ENCODE measurements around the gene AK9.
"Not testable (repeated sequence)": the region's sequence is repeated elsewhere in the genome, so short reads cannot be mapped to it uniquely, and the experiment has no call there.

Gene AK9

GRCh38 chr6:109693111-109693510 is 2.1 kb upstream of the AK9 start:
- no peak for DNase-seq

GRCh38 chr6:109690373-109690736 is 647 bp downstream of the AK9 start:
- DNase-seq: no peak

DNA sequence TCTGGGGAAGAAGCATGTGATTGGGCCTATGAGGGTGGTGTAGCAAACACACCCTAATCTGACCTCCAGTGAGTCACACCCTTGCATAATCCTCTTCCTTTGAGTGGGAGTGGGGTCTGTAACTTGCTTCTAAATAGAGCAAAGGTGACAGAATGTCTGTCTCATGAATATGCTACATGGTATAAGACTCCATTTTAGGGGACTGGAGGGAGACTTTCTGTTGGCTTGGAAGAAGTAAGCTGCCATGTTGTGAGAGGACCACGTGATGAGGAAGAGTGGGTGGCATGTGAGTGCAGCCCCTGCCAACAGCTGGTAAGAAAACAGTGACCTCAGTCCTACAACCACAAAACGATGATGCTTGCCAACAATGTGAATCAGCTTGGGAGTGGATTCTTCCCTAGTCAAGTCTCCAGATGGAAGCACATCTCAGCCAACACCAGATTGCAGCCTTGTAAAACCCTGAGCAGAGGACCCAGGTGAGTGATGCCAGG is 3.7 kb downstream of the AK9 start:
- no peak for DNase-seq

- DNase-seq: no peak
Measured at GRCh38 chr6:109686566-109687265, 4.3 kb downstream of the AK9 start.

DNA sequence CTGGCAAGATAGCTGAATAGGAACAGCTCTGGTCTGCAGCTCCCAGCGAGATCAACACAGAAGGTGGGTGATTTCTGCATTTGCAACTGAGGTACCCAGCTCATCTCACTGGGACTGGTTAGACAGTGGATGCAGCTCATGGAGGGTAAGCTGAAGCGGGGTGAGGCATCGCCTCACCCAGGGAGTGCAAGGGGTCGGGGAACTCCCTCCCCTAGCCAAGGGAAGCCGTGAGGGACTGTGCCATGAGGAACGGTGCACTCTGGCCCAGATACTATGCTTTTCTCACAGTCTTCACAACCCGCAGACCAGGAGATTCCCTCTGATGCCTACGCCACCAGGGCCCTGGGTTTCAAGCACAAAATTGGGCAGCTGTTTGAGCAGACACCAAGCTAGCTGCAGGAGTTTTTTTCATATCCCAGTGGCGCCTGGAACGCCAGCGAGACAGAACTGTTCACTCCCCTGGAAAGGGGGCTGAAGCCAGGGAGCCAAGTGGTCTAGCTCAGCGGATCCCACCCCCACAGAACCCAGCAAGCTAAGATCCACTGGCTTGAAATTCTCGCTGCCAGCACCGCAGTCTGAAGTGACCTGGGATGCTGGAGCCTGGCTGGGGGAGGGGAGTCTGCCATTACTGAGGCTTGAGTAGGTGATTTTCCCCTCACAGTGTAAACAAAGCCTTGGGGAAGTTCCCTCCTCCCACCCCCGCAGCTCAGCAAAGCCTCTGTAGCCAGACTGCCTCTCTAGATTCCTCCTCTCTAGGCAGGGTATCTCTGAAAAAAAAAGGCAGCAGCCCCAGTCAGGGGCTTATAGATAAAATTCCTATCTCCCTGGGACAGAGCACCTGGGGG is 12.1 kb downstream of the AK9 start:
- not testable (repeated sequence) for DNase-seq

DNA sequence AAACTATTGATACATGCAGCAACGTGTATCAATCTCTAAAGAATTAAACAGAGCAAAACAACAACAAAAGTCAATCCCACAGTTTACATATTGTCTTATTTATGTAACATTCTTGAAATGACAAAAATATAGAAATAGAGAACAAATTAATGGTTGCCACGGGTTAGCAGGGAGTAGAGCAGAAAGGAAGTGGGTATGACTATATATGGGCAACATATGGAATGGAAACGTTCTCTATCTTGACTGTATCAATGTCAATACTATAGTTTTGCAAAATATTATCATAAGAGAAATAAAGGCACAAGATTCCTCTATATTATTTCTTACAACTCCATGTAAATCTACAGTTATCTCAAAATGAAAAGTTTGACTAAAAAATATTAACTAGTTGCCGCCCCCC is 12.8 kb downstream of the AK9 start:
- DNase-seq: no peak

DNA sequence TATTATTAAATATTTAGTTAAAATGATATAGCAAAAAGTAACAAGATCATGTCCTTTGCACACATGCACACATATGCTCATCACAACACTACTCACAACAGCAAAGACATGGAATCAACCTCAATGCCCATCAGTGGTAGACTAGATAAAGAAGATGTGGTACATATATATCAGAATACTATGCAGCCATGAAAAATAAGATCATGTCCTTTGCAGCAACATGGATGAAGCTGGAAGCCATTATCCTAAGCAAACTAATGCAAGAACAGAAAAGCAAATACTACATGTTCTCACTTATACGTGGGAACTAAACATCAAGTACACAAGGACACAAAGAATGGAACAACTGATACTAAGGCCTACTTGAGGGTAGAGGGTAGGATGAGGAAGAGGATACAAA is 14.3 kb downstream of the AK9 start:
- no peak for DNase-seq

- DNase-seq: no peak
Measured at GRCh38 chr6:109672839-109673238, 18.2 kb downstream of the AK9 start.

- DNase-seq: no peak
Measured at GRCh38 chr6:109672175-109672574, 18.8 kb downstream of the AK9 start.

- no peak for DNase-seq
Measured at GRCh38 chr6:109671733-109672132, 19.3 kb downstream of the AK9 start.

GRCh38 chr6:109669811-109670210 is 21.2 kb downstream of the AK9 start:
- no peak for DNase-seq

GRCh38 chr6:109662192-109662591 is 28.8 kb downstream of the AK9 start:
- no peak for DNase-seq

GRCh38 chr6:109660526-109661320 is 30.3 kb downstream of the AK9 start:
- DNase-seq: no peak

- DNase-seq: no peak
Measured at GRCh38 chr6:109655761-109656262, 35.2 kb downstream of the AK9 start.

DNA sequence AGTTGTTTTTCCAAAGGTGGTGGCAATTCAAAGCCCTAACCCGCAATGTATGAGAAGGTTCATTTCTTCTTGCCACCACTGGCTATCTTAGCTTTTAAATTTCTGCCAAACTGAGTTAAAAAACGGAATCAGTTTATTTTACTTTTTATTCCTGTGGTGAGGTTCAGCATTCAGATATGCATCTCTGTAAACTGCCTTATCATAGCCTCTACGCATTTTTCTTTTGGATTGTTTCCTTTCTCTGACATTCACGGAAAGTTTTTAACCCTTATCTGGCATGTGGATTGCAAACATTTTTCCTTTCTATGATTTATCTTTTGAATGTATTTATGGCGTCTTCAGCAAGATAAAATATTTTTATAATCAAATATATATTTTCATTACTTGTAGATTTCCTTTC is 37.7 kb downstream of the AK9 start:
- DNase-seq: no peak

DNA sequence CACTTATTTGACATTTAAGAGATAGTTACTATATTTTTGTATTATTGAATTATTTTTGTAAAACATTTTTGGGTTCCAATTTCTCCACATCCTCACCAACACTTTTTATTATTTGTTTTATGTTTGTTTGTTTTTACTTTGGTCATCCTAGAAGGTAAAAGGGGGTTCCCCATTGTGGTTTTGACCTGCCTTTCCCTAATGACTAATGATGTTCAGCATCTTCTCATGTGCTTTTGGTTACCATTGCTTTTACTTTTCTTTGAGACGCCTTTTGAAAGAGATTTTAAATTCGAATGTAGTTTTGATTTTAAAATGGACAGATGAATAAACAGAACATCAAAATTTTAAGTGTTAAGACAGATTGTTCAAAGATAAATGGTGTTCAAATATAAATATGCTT is 46.9 kb downstream of the AK9 start:
- no peak for DNase-seq

- no peak for DNase-seq
Measured at GRCh38 chr6:109632405-109632804, 58.6 kb downstream of the AK9 start.

DNA sequence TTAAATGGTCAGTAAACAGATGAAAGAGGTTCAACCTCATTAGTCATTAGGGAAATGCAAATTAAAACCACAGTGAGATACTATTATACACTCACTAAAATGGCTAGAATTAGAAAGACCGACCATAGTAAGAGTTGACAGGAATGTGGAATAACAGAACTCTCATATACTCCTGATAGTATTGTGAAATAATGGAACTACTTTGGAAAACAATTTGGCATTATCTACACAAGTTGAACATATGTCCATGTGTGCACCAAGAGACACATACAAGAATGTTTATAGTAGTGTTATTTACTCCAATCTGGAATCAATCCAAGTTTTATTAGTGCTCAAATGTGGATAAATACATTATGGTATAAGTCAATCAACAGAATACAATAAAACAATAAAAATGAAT is 59.6 kb downstream of the AK9 start:
- DNase-seq: no peak

DNA sequence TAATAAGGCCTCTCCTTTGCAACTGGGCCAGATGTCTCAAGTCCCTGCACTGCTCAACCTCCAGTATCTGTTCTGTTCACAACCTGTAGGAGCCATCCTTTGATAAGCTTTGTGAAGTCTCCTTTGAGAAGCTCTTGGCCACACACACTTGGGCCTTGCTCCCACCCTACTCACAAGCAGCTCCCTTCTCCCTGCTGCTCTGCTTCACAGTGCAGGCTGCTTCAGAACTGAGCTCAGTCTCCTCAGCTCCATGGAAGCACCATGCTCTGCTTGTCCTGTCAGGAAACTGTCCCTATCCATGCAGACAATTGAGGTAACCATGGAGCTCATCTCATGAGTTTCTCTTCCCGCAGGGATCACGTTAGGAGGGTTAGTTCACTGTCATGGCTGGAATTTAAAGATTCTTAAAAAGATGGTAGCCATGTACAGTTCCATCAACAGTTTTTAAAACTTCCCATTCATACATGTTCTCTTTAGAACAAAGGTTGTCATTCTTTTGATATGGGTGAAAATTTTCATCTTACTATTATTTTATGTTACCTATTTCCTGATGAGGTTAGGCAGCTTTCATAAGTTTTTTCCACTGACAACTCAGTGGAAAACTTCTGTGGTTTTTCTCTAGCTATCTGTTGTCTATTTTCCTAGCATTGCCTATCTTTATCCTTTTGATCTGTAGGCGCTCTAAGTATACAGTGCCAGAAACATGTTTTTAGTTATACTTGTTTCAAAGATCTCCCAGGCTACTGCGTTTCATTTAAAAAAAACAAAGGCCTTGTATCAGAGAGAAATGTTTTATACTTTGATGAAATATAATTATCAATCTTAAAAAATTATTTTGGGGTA is 62.6 kb downstream of the AK9 start:
- no peak for DNase-seq

- DNase-seq: no peak
Measured at GRCh38 chr6:109626311-109626710, 64.7 kb downstream of the AK9 start.

GRCh38 chr6:109625199-109625598 is 65.8 kb downstream of the AK9 start:
- no peak for DNase-seq

GRCh38 chr6:109623288-109623687 is 67.7 kb downstream of the AK9 start:
- no peak for DNase-seq
